ENCODE measurements around the gene FCHSD2. TPM values are rescaled to one million over a fixed set of nuclear protein-coding genes. Genes with fewer than 3 reads are reported as not detected.
"Not testable (repeated sequence)": the region's sequence is repeated elsewhere in the genome, so short reads cannot be mapped to it uniquely, and the experiment has no call there.

The FCHSD2 gene
- polyA plus RNA-seq, 3 donors, result 35.1 to 49.7 (median 44.9) TPM

DNA sequence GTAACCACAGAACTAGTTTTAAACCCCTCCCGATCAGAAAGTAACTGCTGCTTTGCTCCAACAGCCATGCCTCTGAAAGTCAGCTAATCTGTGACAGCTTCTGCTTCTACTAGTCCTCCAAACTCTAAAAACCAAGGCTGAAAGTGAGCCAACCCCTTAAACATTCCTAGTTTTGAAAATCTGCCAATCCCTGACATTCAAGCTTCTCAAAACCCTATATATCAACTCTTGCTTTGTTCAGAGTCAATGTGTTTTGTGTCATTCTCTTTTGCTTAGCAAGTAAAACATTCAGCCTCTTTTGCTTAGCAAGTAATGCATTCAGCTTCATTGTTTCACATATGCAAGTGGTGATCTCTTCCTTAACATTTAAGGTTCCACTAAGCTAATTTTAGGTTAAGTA lies 271.0 kb downstream of the FCHSD2 start:
- DNase-seq (ENCODE audit: extremely low read depth in 1 of 11, low read depth in 9 of 11, low spot score in 4 of 11), result peak in 3 of 11 donors; percentile 26 to 48 (median 30)

DNA sequence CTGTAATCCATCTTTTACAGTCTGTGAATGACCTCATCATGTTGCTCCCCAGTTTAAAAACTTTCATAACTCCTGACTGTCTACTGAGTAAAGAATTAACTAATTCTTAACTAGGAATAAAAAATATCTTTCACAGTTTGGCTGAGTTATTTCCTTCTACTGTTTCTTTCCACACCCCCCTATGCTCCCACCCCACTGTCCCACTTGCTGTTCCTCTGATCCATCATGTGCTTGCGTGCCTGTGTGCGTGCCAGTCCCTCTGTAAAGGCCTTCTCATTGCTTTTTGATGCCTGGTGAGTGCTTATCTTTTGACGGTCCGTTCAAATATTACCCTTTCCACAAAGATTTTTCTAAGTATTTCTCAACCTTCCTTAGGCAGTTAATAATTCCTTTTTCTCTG lies 272.3 kb downstream of the FCHSD2 start:
- no peak for DNase-seq (ENCODE audit: extremely low read depth in 1 of 11, low read depth in 9 of 11, low spot score in 4 of 11)

DNA sequence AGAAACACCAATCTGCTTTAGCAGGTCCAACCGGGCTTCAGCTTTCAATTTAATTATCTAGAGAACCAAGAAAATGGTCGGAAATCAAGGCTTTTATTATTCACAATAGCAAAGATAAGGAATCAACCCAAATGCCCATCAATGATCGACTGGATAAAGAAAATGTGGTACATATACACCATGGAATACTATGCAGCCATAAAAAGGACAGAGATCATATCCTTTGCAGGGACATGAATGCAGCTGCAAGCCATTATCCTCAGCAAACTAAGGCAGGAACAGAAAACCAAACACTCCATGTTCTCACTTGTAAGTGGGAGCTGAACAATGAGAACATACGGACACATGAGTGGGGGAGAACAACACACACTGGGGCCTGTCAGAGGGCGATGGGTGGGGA lies 274.1 kb downstream of the FCHSD2 start:
- no peak for DNase-seq (ENCODE audit: extremely low read depth in 1 of 11, low read depth in 9 of 11, low spot score in 4 of 11)

- DNase-seq (ENCODE audit: extremely low read depth in 1 of 11, low read depth in 9 of 11, low spot score in 4 of 11), result peak in 3 of 11 donors; percentile 29 to 54 (median 45)
Observed at GRCh38 chr11:72864702-72865655, 277.1 kb downstream of the FCHSD2 start.

- no peak for DNase-seq (ENCODE audit: extremely low read depth in 1 of 11, low read depth in 9 of 11, low spot score in 4 of 11)
Observed at GRCh38 chr11:72863916-72864315, 278.2 kb downstream of the FCHSD2 start.

- no peak for DNase-seq (ENCODE audit: extremely low read depth in 1 of 11, low read depth in 9 of 11, low spot score in 4 of 11)
Observed at GRCh38 chr11:72863091-72863490, 279.0 kb downstream of the FCHSD2 start.

DNA sequence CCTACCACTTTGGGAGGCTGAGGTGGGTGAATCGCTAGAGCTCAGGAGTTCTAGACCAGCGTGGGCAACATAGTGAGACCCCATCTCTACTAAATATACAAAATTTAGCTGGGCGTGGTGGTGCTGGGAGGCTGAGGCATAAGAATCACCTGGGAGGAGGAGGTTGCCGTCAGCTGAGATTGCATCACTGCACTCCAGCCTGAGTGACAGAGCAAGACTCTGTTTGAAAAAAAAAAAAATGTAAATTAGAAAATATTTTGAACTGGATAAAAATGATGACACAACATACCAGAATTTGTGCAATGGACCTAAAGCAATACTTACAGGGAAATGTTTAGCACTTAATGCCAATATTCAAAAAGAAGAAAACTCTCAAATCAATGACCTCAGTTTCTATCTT lies 281.5 kb downstream of the FCHSD2 start:
- no peak for DNase-seq (ENCODE audit: extremely low read depth in 1 of 11, low read depth in 9 of 11, low spot score in 4 of 11)

GRCh38 chr11:72860010-72860409 lies 282.1 kb downstream of the FCHSD2 start:
- DNase-seq (ENCODE audit: extremely low read depth in 1 of 11, low read depth in 9 of 11, low spot score in 4 of 11), result no peak

DNA sequence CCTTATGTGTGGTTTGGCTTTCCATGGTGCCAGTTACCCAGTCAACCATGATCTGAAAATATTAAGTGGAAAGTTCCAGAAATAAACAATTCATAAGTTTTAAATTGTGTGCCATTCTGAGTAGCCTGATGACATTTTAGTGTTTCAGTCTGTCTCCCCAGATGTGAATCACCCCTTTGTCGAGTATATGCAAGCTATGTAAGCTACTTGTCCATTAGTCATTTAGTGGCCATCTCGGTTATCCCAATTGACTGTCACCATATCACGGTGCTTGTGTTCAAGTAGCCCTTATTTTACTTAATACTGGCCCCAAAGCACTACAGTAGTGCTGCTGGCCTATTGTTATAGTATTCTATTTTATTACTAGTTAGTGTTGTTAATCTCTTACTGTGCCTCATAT lies 283.0 kb downstream of the FCHSD2 start:
- no peak for DNase-seq (ENCODE audit: extremely low read depth in 1 of 11, low read depth in 9 of 11, low spot score in 4 of 11)

- DNase-seq (ENCODE audit: extremely low read depth in 1 of 11, low read depth in 9 of 11, low spot score in 4 of 11), result not testable (repeated sequence)
Observed at GRCh38 chr11:72858267-72858666, 283.9 kb downstream of the FCHSD2 start.

DNA sequence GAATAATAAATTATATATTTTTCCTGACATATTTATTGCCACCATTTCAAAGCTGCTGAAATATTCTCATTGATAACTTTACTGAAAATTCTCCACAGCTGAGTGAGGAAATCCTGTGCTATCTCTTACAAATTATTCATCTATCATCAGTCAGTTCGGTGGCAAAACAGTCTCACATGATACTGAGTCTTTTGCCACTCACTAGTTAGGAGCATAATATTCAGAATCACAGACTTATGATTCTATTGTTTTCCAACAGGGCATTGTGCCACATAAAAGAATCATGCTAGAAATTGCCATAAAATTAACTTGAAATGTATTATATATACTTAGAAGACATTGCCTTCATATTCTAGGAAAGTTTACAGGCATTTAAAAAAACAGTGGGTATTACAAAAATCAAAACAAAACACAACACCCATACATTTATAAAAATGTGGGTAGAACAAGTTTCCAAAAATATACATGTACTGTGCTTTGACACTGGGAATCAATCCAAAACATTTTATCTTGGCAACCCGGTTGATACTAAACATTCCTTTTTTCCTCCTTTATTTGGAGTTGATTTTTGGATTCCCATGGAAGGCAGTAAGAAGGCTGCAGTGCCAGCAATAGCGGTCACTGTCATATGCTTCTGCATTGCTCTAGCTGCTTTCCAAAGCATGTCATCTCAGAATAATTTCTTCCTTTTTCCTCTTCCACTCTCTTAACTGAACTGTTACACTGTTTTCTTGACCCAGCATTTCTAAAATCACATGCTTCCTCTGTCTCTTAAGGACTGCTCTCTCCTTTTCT lies 285.4 kb downstream of the FCHSD2 start:
- DNase-seq (ENCODE audit: extremely low read depth in 1 of 11, low read depth in 9 of 11, low spot score in 4 of 11), result no peak

DNA sequence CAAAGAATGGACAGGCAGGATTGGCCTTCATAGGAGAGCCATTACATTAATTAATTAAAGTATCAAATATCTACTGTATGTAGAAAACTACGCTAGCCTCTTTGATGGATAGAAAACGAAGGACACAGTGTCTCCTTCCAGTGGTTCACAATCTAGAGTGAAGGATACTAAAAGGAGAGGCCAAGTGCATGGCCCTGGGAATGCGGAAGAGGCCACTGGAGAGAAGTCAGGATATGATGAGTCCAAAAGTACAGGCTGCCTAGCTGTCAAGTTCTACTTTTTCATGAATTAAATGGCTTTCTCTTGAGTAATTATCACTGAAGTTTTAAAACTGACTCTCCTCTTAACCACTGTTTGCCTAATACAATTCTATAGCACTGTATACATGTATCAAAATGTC lies 286.1 kb downstream of the FCHSD2 start:
- no peak for DNase-seq (ENCODE audit: extremely low read depth in 1 of 11, low read depth in 9 of 11, low spot score in 4 of 11)

DNA sequence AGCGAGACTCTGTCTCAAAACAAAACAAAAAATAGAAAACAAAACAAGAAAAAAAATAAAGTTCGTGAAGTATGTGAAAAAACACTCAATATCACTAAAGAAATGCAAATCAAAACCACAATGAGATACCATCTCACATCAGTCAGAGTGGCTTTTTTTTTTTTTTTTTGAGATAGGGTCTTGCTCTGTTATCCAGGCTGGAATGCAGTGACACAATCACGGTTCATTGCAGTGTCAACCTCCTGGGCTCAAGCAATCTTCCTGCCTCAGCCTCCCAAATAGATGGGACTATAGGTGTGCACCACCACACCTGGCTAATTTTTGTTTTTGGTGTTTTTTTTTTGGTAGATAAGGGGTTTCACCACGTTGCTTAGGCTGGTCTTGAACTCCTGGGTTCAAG lies 290.4 kb downstream of the FCHSD2 start:
- no peak for DNase-seq (ENCODE audit: extremely low read depth in 1 of 11, low read depth in 9 of 11, low spot score in 4 of 11)

GRCh38 chr11:72850832-72851231 lies 291.3 kb downstream of the FCHSD2 start:
- DNase-seq (ENCODE audit: extremely low read depth in 1 of 11, low read depth in 9 of 11, low spot score in 4 of 11), result no peak

GRCh38 chr11:72848846-72849466 lies 293.2 kb downstream of the FCHSD2 start:
- DNase-seq (ENCODE audit: extremely low read depth in 1 of 11, low read depth in 9 of 11, low spot score in 4 of 11), result no peak

- DNase-seq (ENCODE audit: extremely low read depth in 1 of 11, low read depth in 9 of 11, low spot score in 4 of 11), result peak in 3 of 11 donors; percentile 64 to 79 (median 68)
Observed at GRCh38 chr11:72844356-72844755, 297.8 kb downstream of the FCHSD2 start.

- no peak for DNase-seq (ENCODE audit: extremely low read depth in 1 of 11, low read depth in 9 of 11, low spot score in 4 of 11)
Observed at GRCh38 chr11:72842653-72843330, 299.3 kb downstream of the FCHSD2 start.

GRCh38 chr11:72842126-72842525 lies 300.0 kb downstream of the FCHSD2 start:
- DNase-seq (ENCODE audit: extremely low read depth in 1 of 11, low read depth in 9 of 11, low spot score in 4 of 11), result no peak

DNA sequence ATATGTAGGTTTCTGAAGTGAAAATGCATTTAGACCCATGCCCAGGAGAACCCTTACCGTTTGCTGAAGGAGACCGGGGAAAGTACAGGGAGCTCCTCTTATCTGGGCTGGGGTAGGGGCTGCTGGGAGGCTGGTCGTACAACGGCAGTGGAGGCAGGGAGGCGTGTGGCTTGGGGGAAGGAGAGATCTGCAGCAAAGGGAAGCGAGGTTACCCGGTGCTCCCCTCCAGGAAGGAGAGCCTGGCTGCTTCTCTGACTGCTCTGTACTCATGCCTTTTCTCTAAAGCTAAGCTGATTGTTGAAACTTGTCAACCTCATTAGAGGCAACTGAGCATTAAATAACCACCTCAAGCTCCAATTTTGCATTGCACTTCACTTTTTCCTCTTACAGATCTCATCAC lies 300.7 kb downstream of the FCHSD2 start:
- DNase-seq (ENCODE audit: extremely low read depth in 1 of 11, low read depth in 9 of 11, low spot score in 4 of 11), result no peak
